ENCODE results near the gene TMEM178A.

- TF ChIP-seq, protein P1, sequence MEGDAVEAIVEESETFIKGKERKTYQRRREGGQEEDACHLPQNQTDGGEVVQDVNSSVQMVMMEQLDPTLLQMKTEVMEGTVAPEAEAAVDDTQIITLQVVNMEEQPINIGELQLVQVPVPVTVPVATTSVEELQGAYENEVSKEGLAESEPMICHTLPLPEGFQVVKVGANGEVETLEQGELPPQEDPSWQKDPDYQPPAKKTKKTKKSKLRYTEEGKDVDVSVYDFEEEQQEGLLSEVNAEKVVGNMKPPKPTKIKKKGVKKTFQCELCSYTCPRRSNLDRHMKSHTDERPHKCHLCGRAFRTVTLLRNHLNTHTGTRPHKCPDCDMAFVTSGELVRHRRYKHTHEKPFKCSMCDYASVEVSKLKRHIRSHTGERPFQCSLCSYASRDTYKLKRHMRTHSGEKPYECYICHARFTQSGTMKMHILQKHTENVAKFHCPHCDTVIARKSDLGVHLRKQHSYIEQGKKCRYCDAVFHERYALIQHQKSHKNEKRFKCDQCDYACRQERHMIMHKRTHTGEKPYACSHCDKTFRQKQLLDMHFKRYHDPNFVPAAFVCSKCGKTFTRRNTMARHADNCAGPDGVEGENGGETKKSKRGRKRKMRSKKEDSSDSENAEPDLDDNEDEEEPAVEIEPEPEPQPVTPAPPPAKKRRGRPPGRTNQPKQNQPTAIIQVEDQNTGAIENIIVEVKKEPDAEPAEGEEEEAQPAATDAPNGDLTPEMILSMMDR (IDR thresholded peaks at IDR 0.05): no peak
- no peak for TF ChIP-seq POLR2A (IDR thresholded peaks at IDR 0.05)
Observed at GRCh38 chr2:39664888-39665591, 677 bp upstream of the TMEM178A start.
